IMR-90 (cell line): ENCODE measurements around the gene RPP25. TPM values are rescaled to one million over a fixed set of nuclear protein-coding genes. Genes with fewer than 3 reads are reported as not detected.

Experiments
- ATAC-seq: fragments of 200-7000 bp; cut with Tn5 transposase; 2 replicates; pipeline ENCODE4 v1.9.1; 2020; ENCODE audit warnings: low read depth, mild to moderate bottlenecking, moderate library complexity
- BruUV-seq: library from RNA; stranded (reverse); fragments of 400-500 nt; replicated peaks from 2 replicates; lab custom pipeline; 2021; lab: Mats Ljungman, UMichigan
- CTCF ChIA-PET: fragments of 300-600 bp; formaldehyde crosslinking; extraction: SDS; loops from one replicate; lab custom pipeline; 2021; ENCODE audit warnings: antibody characterized with exemption; lab: Yijun Ruan, JAX
- POLR2A ChIA-PET: fragments of 300-600 bp; sonication (Branson Sonifier 250); formaldehyde crosslinking; loops from one replicate; lab custom pipeline; 2022; ENCODE audit warnings: antibody characterized with exemption; ENCODE audit not compliant: unreplicated experiment; lab: Charles Lee
- DNase-seq: peaks from one replicate; pipeline ENCODE4 v3.0.0; 2013
- H2AFZ ChIP-seq: replicated peaks from 2 replicates; pipeline ENCODE3; 2013; ENCODE audit warnings: low read length, mild to moderate bottlenecking; ENCODE audit not compliant: poor library complexity
- H2AK5ac ChIP-seq: 2 replicates; pipeline ENCODE4 v1.6.1; 2013; ENCODE audit warnings: low read depth, low read length, inconsistent platforms
- H2AK9ac ChIP-seq: replicated peaks from 2 replicates; pipeline ENCODE3; 2013; ENCODE audit warnings: mild to moderate bottlenecking, low read depth, low read length, moderate library complexity; ENCODE audit not compliant: poor library complexity
- H2BK120ac ChIP-seq: 2 replicates; pipeline ENCODE4 v1.6.1; 2013; ENCODE audit warnings: low read depth, low read length, inconsistent platforms
- H2BK15ac ChIP-seq: 3 replicates; pipeline ENCODE4 v1.6.1; 2013; ENCODE audit warnings: low read depth, low read length, inconsistent platforms
- H2BK20ac ChIP-seq: 2 replicates; pipeline ENCODE4 v1.6.1; 2013; ENCODE audit warnings: low read depth, mild to moderate bottlenecking, inconsistent platforms, low read length, moderate library complexity
- H2BK5ac ChIP-seq: 2 replicates; pipeline ENCODE4 v1.6.1; 2013; ENCODE audit warnings: mild to moderate bottlenecking, low read depth, low read length, inconsistent platforms; ENCODE audit not compliant: poor library complexity, severe bottlenecking
- H3K14ac ChIP-seq: replicated peaks from 2 replicates; pipeline ENCODE4 v1.6.1; 2013; ENCODE audit warnings: low read depth, low read length, inconsistent platforms
- H3K18ac ChIP-seq: 2 replicates; pipeline ENCODE4 v1.6.1; 2013; ENCODE audit warnings: low read depth, low read length, control low read depth
- H3K23ac ChIP-seq: 2 replicates; pipeline ENCODE4 v1.6.1; 2013; ENCODE audit warnings: low read depth, low read length, inconsistent platforms
- H3K27ac ChIP-seq: 2 replicates; pipeline ENCODE4 v1.5.1; 2013; ENCODE audit warnings: mild to moderate bottlenecking, control low read depth, low read length; ENCODE audit not compliant: insufficient read depth
- H3K27me3 ChIP-seq: 2 replicates; pipeline ENCODE4 v1.6.1; 2013; ENCODE audit warnings: low read length; ENCODE audit not compliant: control insufficient read depth, insufficient read depth
- H3K36me3 ChIP-seq: 2 replicates; pipeline ENCODE4 v1.6.1; 2013; ENCODE audit warnings: low read length, mixed read lengths; ENCODE audit not compliant: control insufficient read depth, insufficient read depth
- H3K4ac ChIP-seq: 2 replicates; pipeline ENCODE4 v1.6.1; 2013; ENCODE audit warnings: low read depth, low read length, inconsistent platforms
- H3K4me1 ChIP-seq: 2 replicates; pipeline ENCODE4 v1.6.1; 2013; ENCODE audit warnings: low read length, mixed read lengths; ENCODE audit not compliant: control insufficient read depth, insufficient read depth
- H3K4me2 ChIP-seq: 2 replicates; pipeline ENCODE4 v1.6.1; 2013; ENCODE audit warnings: low read depth, mild to moderate bottlenecking, control low read depth, low read length, moderate library complexity
- H3K4me3 ChIP-seq: 2 replicates; pipeline ENCODE4 v1.5.1; 2013; ENCODE audit warnings: low read depth, mild to moderate bottlenecking, control low read depth, low read length, moderate library complexity; ENCODE audit not compliant: insufficient read depth
- H3K56ac ChIP-seq: 2 replicates; pipeline ENCODE4 v1.6.1; 2013; ENCODE audit warnings: low read length, inconsistent platforms; ENCODE audit not compliant: insufficient read depth; ENCODE audit errors: extremely low read depth
- H3K79me1 ChIP-seq, 2 experiments: 2 replicates each; pipeline ENCODE4 v1.6.1; 2013; ENCODE audit warnings: low read length in 2 of 2, inconsistent platforms in 1 of 2, low read depth in 1 of 2
- H3K9ac ChIP-seq: 2 replicates; pipeline ENCODE4 v1.6.1; 2013; ENCODE audit warnings: low read depth, low read length, control low read depth
- H3K9me1 ChIP-seq: 2 replicates; pipeline ENCODE4 v1.6.1; 2013; ENCODE audit warnings: low read length, inconsistent platforms; ENCODE audit not compliant: insufficient read depth
- H3K9me3 ChIP-seq: 2 replicates; pipeline ENCODE4 v1.6.1; 2013; ENCODE audit warnings: low read length; ENCODE audit not compliant: control insufficient read depth, insufficient read depth
- H4K20me1 ChIP-seq: 2 replicates; pipeline ENCODE4 v1.6.1; 2013; ENCODE audit warnings: low read length, inconsistent platforms; ENCODE audit not compliant: insufficient read depth
- H4K5ac ChIP-seq: 2 replicates; pipeline ENCODE4 v1.6.1; 2013; ENCODE audit warnings: mild to moderate bottlenecking, low read depth, low read length, control low read depth
- H4K8ac ChIP-seq, 2 experiments: 2 replicates each; pipeline ENCODE4 v1.6.1; 2013; ENCODE audit warnings: low read depth in 2 of 2, low read length in 2 of 2, control low read depth in 1 of 2, inconsistent platforms in 1 of 2
- H4K91ac ChIP-seq: 2 replicates; pipeline ENCODE4 v1.6.1; 2013; ENCODE audit warnings: low read depth, low read length, inconsistent platforms; ENCODE audit not compliant: insufficient read depth
- BHLHE40 ChIP-seq: fragments of 150-350 bp; IDR thresholded peaks from 2 replicates; pipeline ENCODE4 v1.6.1; 2016; ENCODE audit warnings: mild to moderate bottlenecking, low read depth, low read length
- WGBS, 2 experiments: methylation state at CpG; one replicate each; pipeline versions ENCODE4 v1.1.5 to v1.1.7; 2013; ENCODE audit warnings: missing lambda C conversion rate in 2 of 2; ENCODE audit not compliant: insufficient read length in 1 of 2; ENCODE audit errors: extremely low coverage in 2 of 2; 5-methylcytosine and 5-hydroxymethylcytosine counted together
- dilution Hi-C: fragments of 300-500 bp; cut with HindIII; formaldehyde crosslinking; loops from one replicate; pipeline ENCODE4 v1.14.3; 2018; ENCODE audit warnings: low sequenced_read_pairs; ENCODE audit not compliant: unreplicated experiment
- in situ Hi-C: fragments of 300-500 bp; cut with MboI; formaldehyde crosslinking; loops from 3 replicates; pipeline ENCODE4 v1.14.3; 2019; ENCODE audit warnings: low sequenced_read_pairs, inconsistent platforms, mixed read lengths
- intact Hi-C: fragments of 100-400 bp; cut with micrococcal nuclease; formaldehyde crosslinking; loops from 2 replicates; pipeline ENCODE4 v1.10.0; 2022
- polyA plus RNA-seq, 3 experiments: library from polyadenylated mRNA; depleted of rRNA; stranded (reverse); fragments of >200 nt; gene quantifications; 2 replicates each; pipeline ENCODE4 v1.2.3, GENCODE V29; 2012; ENCODE audit warnings: low replicate concordance in 1 of 3
- total RNA-seq: library from RNA; depleted of rRNA; stranded (reverse); fragments of >200 nt; gene quantifications from 2 replicates; pipeline ENCODE4 v1.2.3, GENCODE V29; 2012

Gene RPP25
- total and polyA plus RNA-seq, 2 of the 4 experiments (the other 2 are of a cell fraction), result 0.18 to 0.38 TPM

- no peak overlapping the region for H3K9ac ChIP-seq
- no peak for TF ChIP-seq BHLHE40
These were observed 21.5 kb upstream of the RPP25 start for GRCh38 chr15:74978077-74978476.

More at GRCh38 chr15:74978077-74978476, 21.5 kb upstream of the RPP25 start:
- Histone ChIP-seq H2BK20ac (no peak overlapping the region), H3K36me3 (no peaks in the 10 kb centered on the region), H3K9me1 (no peaks in the 10 kb centered on the region), H3K4ac (no peak overlapping the region), H4K5ac (no peak overlapping the region), H2BK120ac (no peak overlapping the region), H3K27ac (no peak overlapping the region), H3K79me1 (no peaks in the 10 kb centered on the region), H2AFZ (no peak overlapping the region), H3K27me3 (peaks cover 8% of the 10 kb centered on the region), H3K4me3 (no peak overlapping the region), H3K23ac (no peak overlapping the region), H3K14ac (no peak overlapping the region), H2AK5ac (no peak overlapping the region), H4K20me1 (no peaks in the 10 kb centered on the region), H3K9me3 (no peaks in the 10 kb centered on the region), H4K91ac (no peak overlapping the region), H4K8ac (no peak overlapping the region), H3K18ac (no peak overlapping the region), H3K4me1 (peaks cover 2% of the 10 kb centered on the region; the same call in 1 of the 2 replicates), H2BK5ac (no peak overlapping the region), H2AK9ac (no peak overlapping the region), H3K56ac (no peak overlapping the region), H3K4me2 (no peak overlapping the region), H2BK15ac (no peak overlapping the region)
- intact Hi-C loops, result no loop called here
- ATAC-seq (no peak), DNase-seq (no peak)
- in situ Hi-C loops, result no loop called here
- dilution Hi-C loops, result no loop called here
- POLR2A ChIA-PET, result no interaction called here
- no CpG with 5 or more reads among the region's 1 CpG for WGBS, 2 experiments
- CTCF ChIA-PET, result no interaction called here
- BruUV-seq, result no TSS peak
